A673 (cell line): ENCODE measurements around the gene CLCN5.

Experiments used
- CTCF ChIP-seq: fragments of 300-800, 200-600 bp; sonication (generic); conservative IDR thresholded peaks from 2 replicates; pipeline ENCODE4 v1.5.1; 2017; ENCODE audit warnings: low read depth, mild to moderate bottlenecking, antibody characterized with exemption, low read length, moderate library complexity, mixed read lengths
- EZH2 ChIP-seq: fragments of 200-600 bp; sonication (generic); IDR thresholded peaks from 2 replicates; pipeline ENCODE4 v1.6.1; 2017; ENCODE audit warnings: borderline replicate concordance, low read depth, mild to moderate bottlenecking, mixed read lengths, antibody characterized with exemption, low read length; ENCODE audit not compliant: poor library complexity, severe bottlenecking

GRCh38 chrX:49934148-49934547 lies 11.8 kb downstream of the CLCN5 start:
- no peak for TF ChIP-seq CTCF
- TF ChIP-seq EZH2 = no peak
